ENCODE data around the gene HNRNPAB.
"Not testable (repeated sequence)": the region's sequence is repeated elsewhere in the genome, so short reads cannot be mapped to it uniquely, and the experiment has no call there.

The HNRNPAB gene

GRCh38 chr5:178192787-178193186, 11.5 kb upstream of the HNRNPAB start:
- Histone ChIP-seq H3K27me3 (no peaks in the 10 kb centered on the region; the same call in 1 of the 2 replicates), H3K9me3 (no peaks in the 10 kb centered on the region), H3K4me1 (no peaks in the 10 kb centered on the region), H3K4me3 (ENCODE audit: low read depth, low read length) (no peak overlapping the region), H3K36me3 (no peaks in the 10 kb centered on the region)
- TF ChIP-seq CTCF (IDR thresholded peaks at IDR 0.05; ENCODE audit: low read depth, low read length), result no peak
- DNase-seq, result no peak

GRCh38 chr5:178193251-178193809, 11.0 kb upstream of the HNRNPAB start:
- no peaks in the 10 kb centered on the region for H3K36me3 ChIP-seq
- no peaks in the 10 kb centered on the region for H3K9me3 ChIP-seq
- no peak for TF ChIP-seq CTCF (IDR thresholded peaks at IDR 0.05; ENCODE audit: low read depth, low read length)
- no peaks in the 10 kb centered on the region; the same call in 1 of the 2 replicates for H3K27me3 ChIP-seq
- H3K4me1 ChIP-seq, result no peaks in the 10 kb centered on the region
- DNase-seq, result no peak
- H3K4me3 ChIP-seq (ENCODE audit: low read depth, low read length), result no peak overlapping the region

GRCh38 chr5:178194026-178194425, 10.3 kb upstream of the HNRNPAB start:
- H3K4me3 ChIP-seq (ENCODE audit: low read depth, low read length), result no peak overlapping the region
- no peaks in the 10 kb centered on the region for H3K9me3 ChIP-seq
- no peaks in the 10 kb centered on the region; the same call in 1 of the 2 replicates for H3K27me3 ChIP-seq
- H3K36me3 ChIP-seq, result no peaks in the 10 kb centered on the region
- no peak for DNase-seq
- no peak for TF ChIP-seq CTCF (IDR thresholded peaks at IDR 0.05; ENCODE audit: low read depth, low read length)
- no peaks in the 10 kb centered on the region for H3K4me1 ChIP-seq

- Histone ChIP-seq H3K36me3 (no peaks in the 10 kb centered on the region), H3K4me1 (no peaks in the 10 kb centered on the region), H3K9me3 (no peaks in the 10 kb centered on the region), H3K4me3 (ENCODE audit: low read depth, low read length) (no peak overlapping the region), H3K27me3 (no peaks in the 10 kb centered on the region; the same call in 1 of the 2 replicates)
- DNase-seq, result no peak
- TF ChIP-seq CTCF (IDR thresholded peaks at IDR 0.05; ENCODE audit: low read depth, low read length), result no peak
Measured at GRCh38 chr5:178196281-178196812, 8.0 kb upstream of the HNRNPAB start.

- Histone ChIP-seq H3K4me1 (no peaks in the 10 kb centered on the region), H3K27me3 (no peaks in the 10 kb centered on the region; the same call in 1 of the 2 replicates), H3K9me3 (no peaks in the 10 kb centered on the region), H3K36me3 (no peaks in the 10 kb centered on the region), H3K4me3 (ENCODE audit: low read depth, low read length) (no peak overlapping the region)
- no peak for DNase-seq
- peak; percentile 54 for TF ChIP-seq CTCF (IDR thresholded peaks at IDR 0.05; ENCODE audit: low read depth, low read length)
Measured at GRCh38 chr5:178196986-178197385, 7.3 kb upstream of the HNRNPAB start.

GRCh38 chr5:178198151-178198550, 6.2 kb upstream of the HNRNPAB start:
- H3K4me3 ChIP-seq (ENCODE audit: low read depth, low read length); DNase-seq; H3K4me1 ChIP-seq; H3K9me3 ChIP-seq; H3K36me3 ChIP-seq; H3K27me3 ChIP-seq: not testable (repeated sequence)

Measured in BE2C (cell line).